Adipose tissue (tissue), 3 donors: Measurements from ENCODE around the gene LRP1-AS. TPM values are rescaled to one million over a fixed set of nuclear protein-coding genes. Genes with fewer than 3 reads are reported as not detected.
"Not testable (repeated sequence)": the region's sequence is repeated elsewhere in the genome, so short reads cannot be mapped to it uniquely, and the experiment has no call there.

ENCODE experiments used
- H3K27ac ChIP-seq: one replicate; pipeline ENCODE4 v1.5.1; 2013; ENCODE audit warnings: low read depth, low read length
- WGBS, 3 donors: extraction: QIAGEN DNeasy Blood & Tissue Kit; methylation state at CpG; one replicate each; pipeline ENCODE4 v1.1.7; 2013; 5-methylcytosine and 5-hydroxymethylcytosine counted together
- polyA plus RNA-seq, 3 donors: library from polyadenylated mRNA; stranded (reverse); fragments of 200-250 nt; gene quantifications; one replicate each; pipeline ENCODE4 v1.2.3, GENCODE V29; 2013
- donor health status: healthy with polysubstance abuse.
- donor health status: Bipolar disorder and iron deficiency.
- donor health status: healthy.

Gene LRP1-AS
- polyA plus RNA-seq, 3 donors, result not detected

DNA sequence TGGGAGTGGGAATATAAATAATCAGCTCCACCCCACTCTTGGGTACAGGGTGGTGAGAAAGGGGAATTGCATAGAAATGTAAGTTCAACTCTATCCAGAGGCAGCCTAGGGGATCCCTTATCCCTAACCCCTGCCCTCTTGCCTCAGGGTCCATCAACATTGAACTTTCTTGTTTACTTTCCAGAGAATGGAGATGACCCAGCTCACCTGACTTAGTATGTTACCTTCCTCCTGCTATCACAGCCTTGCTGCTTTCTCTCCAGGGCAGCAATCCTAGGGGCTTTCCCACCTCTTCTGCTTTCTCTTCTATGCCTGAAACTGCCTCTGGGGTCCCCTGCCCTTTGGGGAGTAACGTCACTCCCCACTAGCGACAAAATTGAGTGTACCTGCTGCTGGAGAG lies 16.5 kb downstream of the LRP1-AS start:
- WGBS, 3 donors, result 48 to 70% (median 68%) methylated on average over 2 of the region's 2 CpGs
- no peak overlapping the region for H3K27ac ChIP-seq

DNA sequence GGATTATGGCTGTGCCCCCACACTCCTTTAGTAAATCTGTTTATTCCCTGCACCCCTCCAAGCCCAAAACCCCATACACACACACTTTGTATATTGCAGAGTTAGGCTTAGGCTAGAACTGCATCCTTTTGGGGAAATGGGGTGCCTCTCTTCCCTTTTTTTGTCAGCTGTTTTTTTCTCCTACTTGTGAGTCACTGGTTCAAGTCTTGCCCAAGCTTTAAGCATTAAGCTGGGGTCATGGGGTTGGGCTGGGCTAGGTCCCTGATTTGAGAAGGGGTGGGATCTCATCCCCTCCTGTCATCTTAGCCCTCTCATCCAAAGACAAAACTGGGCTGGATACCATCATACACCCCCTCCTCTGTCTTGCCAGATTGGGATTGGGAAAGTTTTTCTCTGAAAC lies 17.5 kb downstream of the LRP1-AS start:
- no peak overlapping the region for H3K27ac ChIP-seq

- H3K27ac ChIP-seq, result no peak overlapping the region
- 15 to 22% (median 16%) methylated on average over 10 to 12 of the region's 12 CpGs for WGBS, 3 donors
Measured at GRCh38 chr12:57129321-57129842, 18.0 kb downstream of the LRP1-AS start.

DNA sequence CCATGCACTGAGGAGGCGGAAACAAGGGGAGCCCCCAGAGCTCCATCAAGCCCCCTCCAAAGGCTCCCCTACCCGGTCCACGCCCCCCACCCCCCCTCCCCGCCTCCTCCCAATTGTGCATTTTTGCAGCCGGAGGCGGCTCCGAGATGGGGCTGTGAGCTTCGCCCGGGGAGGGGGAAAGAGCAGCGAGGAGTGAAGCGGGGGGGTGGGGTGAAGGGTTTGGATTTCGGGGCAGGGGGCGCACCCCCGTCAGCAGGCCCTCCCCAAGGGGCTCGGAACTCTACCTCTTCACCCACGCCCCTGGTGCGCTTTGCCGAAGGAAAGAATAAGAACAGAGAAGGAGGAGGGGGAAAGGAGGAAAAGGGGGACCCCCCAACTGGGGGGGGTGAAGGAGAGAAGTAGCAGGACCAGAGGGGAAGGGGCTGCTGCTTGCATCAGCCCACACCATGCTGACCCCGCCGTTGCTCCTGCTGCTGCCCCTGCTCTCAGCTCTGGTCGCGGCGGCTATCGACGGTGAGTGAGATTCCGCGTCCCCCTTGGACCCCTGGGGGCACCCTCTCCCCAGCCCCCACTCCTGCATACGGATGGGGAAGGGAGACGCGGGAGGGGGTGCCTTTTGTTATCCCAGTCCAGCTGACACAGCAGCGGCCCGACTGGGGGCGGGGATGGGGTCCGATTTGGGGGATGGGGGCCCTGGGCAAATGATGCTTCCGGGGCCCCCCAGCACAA lies 18.7 kb downstream of the LRP1-AS start:
- H3K27ac ChIP-seq, result no peak overlapping the region
- WGBS, 3 donors, result 3 to 8% (median 3%) methylated on average over 25 to 35 of the region's 35 CpGs

GRCh38 chr12:57127726-57128518 lies 19.5 kb downstream of the LRP1-AS start, which contains the start of gene LRP1:
Gene LRP1, plus strand, starts transcription at chr12:57128483. Its CDS starts 482 bp downstream, at chr12:57128965.
- 0 to 1% (median 0%) methylated on average over 40 to 57 of the region's 57 CpGs for WGBS, 3 donors
- H3K27ac ChIP-seq, result peak within 1 kb of the TSS; percentile 74

GRCh38 chr12:57127101-57127725 lies 20.2 kb downstream of the LRP1-AS start:
- WGBS, 3 donors, result 3 to 6% (median 4%) methylated on average over 26 of the region's 26 CpGs
- H3K27ac ChIP-seq, result no peak overlapping the region

DNA sequence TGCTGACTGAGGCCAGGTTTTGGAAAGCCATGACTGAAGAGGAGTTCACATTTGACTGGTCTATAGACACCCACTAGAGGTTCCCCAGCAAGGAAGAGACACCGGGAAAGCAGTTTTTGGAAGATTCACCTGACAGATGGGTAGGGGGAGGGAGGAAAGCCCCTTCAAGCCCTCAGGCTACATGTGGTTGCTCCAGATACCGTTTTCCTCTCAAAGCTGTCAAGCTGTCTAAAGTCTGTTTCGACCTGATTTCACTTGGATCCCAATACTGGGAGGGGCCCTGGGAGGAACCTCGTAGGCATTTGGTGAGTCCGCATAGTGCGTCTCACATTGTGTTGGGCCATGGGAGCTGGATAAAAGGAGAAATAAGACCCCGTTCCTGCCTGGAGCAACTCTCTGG lies 20.9 kb downstream of the LRP1-AS start:
- 37 to 51% (median 43%) methylated on average over 7 of the region's 7 CpGs for WGBS, 3 donors
- H3K27ac ChIP-seq, result no peak overlapping the region

GRCh38 chr12:57126061-57126460 lies 21.4 kb downstream of the LRP1-AS start:
- H3K27ac ChIP-seq, result no peak overlapping the region
- WGBS, 3 donors, result 91 to 95% (median 92%) methylated on average over 11 of the region's 11 CpGs

DNA sequence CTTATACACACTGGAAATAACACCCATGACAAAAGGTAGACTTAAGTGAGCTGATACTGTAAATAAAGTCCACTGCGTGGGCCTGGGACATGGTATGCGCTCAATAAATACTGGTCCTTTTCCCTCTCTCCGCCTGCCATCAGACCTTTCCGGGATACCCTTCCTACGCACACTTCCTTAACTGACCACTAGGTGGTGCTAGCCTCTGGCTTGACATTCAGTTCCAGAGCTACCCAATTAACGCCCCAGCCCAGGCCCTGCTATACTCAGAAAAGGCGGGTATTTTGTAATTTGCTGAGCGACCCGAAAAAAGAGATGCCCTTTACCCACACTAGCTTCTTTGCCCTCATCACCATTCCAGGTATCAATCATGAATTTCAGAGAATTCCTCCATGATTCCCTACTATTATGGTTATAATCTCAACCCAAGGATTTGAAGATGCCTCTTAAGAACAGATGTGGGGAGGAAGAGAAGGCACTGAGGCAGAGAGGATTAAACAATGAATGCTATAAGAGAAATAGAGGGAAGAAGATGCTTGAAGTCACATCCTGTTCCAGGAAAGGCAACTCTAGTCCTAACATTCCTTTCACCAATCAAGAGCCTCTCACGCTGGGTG lies 23.1 kb downstream of the LRP1-AS start:
- WGBS, 3 donors, result 13 to 17% (median 15%) methylated on average over 10 of the region's 10 CpGs
- H3K27ac ChIP-seq, result no peak overlapping the region

- H3K27ac ChIP-seq, result no peak overlapping the region
- WGBS, 3 donors, result 38 to 57% (median 52%) methylated on average over 2 of the region's 2 CpGs
Measured at GRCh38 chr12:57123813-57124212, 23.6 kb downstream of the LRP1-AS start.

DNA sequence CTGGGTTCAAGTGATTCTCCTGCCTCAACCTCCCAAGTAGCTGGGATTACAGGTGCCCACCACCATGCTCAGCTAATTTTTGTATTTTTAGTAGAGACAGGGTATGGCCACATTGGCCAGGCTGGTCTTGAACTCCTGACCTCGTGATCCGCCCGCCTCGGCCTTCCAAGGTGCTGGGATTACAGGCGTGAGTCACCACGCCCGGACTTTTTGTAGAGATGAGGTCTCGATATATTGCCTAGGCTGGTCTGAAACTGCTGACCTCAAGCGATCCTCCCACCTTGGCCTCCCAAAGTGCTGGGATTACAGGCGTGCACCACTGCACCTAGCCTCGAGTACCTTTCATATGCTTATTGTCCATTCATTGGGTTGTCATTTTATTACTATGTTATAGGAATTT lies 26.7 kb downstream of the LRP1-AS start:
- not testable (repeated sequence) for H3K27ac ChIP-seq
- WGBS, 3 donors, result 89 to 92% (median 90%) methylated on average over 11 of the region's 11 CpGs

DNA sequence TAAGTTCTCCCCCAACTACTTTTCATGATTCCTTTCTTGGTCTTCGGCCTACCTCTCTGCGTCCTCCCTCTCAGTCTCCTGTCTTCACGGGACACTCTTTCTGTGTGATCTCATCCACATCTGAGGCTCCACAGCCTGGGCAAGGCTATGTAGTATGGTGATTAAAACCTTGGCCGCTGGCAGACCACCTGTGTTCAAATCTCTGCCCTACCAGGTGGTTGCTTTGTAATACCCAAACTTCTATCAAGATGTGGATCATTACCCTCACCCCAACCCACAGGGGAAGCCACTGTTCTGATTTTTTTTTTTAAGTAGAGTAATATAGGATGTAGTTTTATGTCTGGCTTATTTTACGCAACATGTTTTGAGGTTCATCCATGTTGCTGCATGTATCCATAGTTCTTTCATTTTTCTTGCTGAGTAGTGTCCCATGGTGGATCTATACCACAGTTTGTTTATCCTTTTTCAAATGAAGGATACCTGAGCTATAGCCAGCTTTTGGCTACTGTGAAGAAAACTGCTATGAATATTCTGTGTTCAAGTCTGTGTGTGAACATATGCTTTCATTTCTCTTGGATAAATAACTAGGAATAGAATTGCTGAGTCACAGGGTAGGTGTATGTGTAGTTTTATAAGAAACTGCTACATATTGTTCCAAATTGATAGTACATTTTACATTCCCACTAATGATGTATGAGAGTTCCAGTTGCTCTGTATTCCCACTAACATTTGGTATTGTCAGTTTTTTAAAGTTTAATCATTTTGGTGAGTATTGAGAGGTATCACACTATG lies 27.9 kb downstream of the LRP1-AS start:
- no peak overlapping the region for H3K27ac ChIP-seq
- WGBS, 3 donors, result 89 to 90% (median 89%) methylated on average over 5 of the region's 5 CpGs

DNA sequence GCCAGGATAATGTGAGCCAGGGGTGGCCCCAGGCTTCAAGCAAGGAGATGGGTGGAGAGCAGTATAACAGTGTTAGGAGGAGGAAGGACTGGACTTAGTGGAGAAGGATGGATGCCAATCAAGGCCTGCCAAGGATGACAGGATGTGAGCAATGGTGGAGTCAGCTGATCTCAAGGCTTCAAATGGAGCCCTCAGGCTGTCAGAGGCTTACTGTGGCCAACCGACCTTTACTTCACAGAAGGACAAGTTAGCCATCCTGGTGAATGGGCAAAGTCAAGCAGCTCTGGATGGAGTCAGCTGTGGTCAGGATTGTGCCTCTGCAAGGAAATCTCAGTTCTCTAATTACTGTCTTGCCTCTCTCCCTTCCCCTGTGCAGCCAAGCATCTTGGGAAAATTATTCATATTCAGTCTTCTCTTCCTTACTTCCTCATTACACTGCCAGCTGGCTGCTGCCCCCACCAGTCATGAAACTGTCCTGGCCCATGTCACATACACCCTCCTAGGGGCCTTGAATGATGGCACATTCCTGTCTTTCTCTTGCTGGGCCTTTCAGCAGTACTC lies 28.6 kb downstream of the LRP1-AS start:
- 60 to 92% (median 86%) methylated on average over 1 of the region's 1 CpG for WGBS, 3 donors
- no peak overlapping the region for H3K27ac ChIP-seq

- no peak overlapping the region for H3K27ac ChIP-seq
- 73 to 93% (median 76%) methylated on average over 5 of the region's 5 CpGs for WGBS, 3 donors
Measured at GRCh38 chr12:57116580-57117281, 30.7 kb downstream of the LRP1-AS start.

- 58 to 65% (median 65%) methylated on average over 9 of the region's 9 CpGs for WGBS, 3 donors
- H3K27ac ChIP-seq, result no peak overlapping the region
Measured at GRCh38 chr12:57112492-57113294, 34.7 kb downstream of the LRP1-AS start.

DNA sequence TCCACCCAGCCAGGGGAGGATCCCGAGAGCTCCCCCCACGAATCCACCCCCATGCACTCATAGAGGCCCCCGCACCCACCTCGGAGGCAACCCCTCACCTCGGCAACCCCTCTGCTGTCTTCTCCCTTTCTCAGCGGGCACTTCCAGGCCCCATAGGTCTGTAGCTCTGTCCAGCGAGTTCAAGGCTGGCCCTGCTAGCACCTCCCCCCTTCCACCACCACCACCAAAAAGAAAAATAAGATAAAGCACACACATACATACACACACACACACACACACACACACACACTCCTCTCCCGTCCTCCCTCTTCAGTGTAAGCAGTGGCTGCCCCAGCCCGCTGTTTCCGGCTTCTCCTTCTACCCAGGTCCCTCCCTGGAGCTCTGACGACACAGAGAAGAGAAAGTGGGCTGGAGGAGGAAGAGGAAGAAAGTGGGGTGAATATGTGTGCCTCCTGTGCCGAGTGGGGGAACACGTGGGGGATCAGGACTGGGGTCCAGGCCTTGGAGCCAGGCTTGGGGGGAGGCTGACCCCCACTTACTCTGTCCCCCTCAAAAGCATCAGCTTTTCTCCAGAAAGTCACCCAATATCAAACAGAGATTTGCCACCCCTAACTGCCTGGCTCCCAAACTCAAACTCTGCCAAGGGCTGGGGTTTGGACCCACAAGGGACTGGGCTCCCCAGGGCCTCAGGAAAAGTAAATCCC lies 36.2 kb downstream of the LRP1-AS start, which contains the start of gene STAT6:
Gene STAT6 (minus strand): TSS at position 332 of the 704 bp plus-strand sequence. CDS start 3,084 bp downstream, outside the sequence.
- 0 to 2% (median 1%) methylated on average over 8 to 13 of the region's 13 CpGs for WGBS, 3 donors
- peak within 1 kb of the TSS; percentile 94 for H3K27ac ChIP-seq
